HL-60 (cell line): ENCODE measurements around the gene PRSS22.

Experiments used
- CTCF ChIP-seq: IDR thresholded peaks from one replicate; pipeline ENCODE4 v1.5.1; 2011; ENCODE audit warnings: low read length, control low read depth, inconsistent platforms; ENCODE audit not compliant: insufficient read depth
- GABPA ChIP-seq: IDR thresholded peaks from 2 replicates; pipeline ENCODE4 v1.6.1; 2012; ENCODE audit warnings: low read depth
- POLR2AphosphoS5 ChIP-seq: IDR thresholded peaks from 2 replicates; pipeline ENCODE4 v1.6.1; 2012; ENCODE audit warnings: low read depth

DNA sequence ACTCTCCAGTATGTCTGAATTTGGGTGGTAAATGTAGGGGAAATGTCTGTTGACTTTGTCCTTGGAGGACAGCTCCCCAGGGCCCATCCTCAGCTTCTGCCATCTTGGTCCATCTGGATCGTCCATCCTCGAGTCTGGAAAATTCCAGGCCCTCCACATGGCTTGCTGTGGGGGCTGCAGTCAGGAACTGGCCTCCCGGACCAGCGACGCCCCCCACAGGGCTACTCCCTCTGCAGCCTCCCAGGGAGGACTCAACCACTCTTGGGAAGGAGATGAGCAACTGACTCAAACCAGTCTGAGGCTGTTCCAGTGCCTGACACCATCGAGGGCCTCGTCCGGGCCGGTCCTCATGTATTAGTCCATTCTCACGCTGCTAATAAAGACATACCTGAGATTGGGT lies 33.3 kb downstream of the PRSS22 start:
- TF ChIP-seq POLR2AphosphoS5, result no peak
- TF ChIP-seq GABPA, result no peak
- TF ChIP-seq CTCF, result no peak
